CD4-positive, alpha-beta T cell (primary cell): ENCODE measurements around the gene ACTR5. TPM values are rescaled to one million over a fixed set of nuclear protein-coding genes. Genes with fewer than 3 reads are reported as not detected.

Source experiments
- ATAC-seq: fragments of 200-7000 bp; cut with Tn5 transposase; one replicate; pipeline ENCODE4 v1.10.0; 2022; ENCODE audit warnings: mild to moderate bottlenecking; ENCODE audit not compliant: poor library complexity
- CTCF ChIA-PET: fragments of 350-600 bp; sonication (Branson Sonifier 250); formaldehyde crosslinking; loops from one replicate; lab custom pipeline; 2021; ENCODE audit warnings: antibody characterized with exemption, inconsistent platforms; lab: Charles Lee
- POLR2A ChIA-PET: fragments of 350-600 bp; sonication (Branson Sonifier 250); formaldehyde crosslinking; loops from one replicate; lab custom pipeline; 2021; ENCODE audit warnings: antibody characterized with exemption, inconsistent platforms; lab: Charles Lee
- DNase-seq, 14 experiments: peaks; one replicate each; pipeline ENCODE4 v3.0.0-alpha.2; 2013 to 2020; ENCODE audit warnings: mixed read lengths in 2 of 14
- H3K27ac ChIP-seq, 2 donors: one replicate each; pipeline versions ENCODE4 v1.5.1 to v1.7.0; 2013; ENCODE audit warnings: low read length in 2 of 2, low read depth in 1 of 2, mild to moderate bottlenecking in 1 of 2
- H3K27me3 ChIP-seq, 2 experiments: 1 replicate in 1 of 2; 2 replicates in 1 of 2; pipeline versions ENCODE4 v1.6.1 to v1.7.0; 2013; ENCODE audit warnings: low read length in 2 of 2, control low read depth in 1 of 2, mild to moderate bottlenecking in 1 of 2, moderate library complexity in 1 of 2; ENCODE audit not compliant: insufficient read depth in 2 of 2, control insufficient read depth in 1 of 2
- H3K36me3 ChIP-seq: one replicate; pipeline ENCODE4 v1.6.1; 2013; ENCODE audit warnings: low read length, control low read depth; ENCODE audit not compliant: insufficient read depth
- H3K4me1 ChIP-seq: one replicate; pipeline ENCODE4 v1.6.1; 2013; ENCODE audit warnings: low read length, control low read depth; ENCODE audit not compliant: insufficient read depth
- H3K4me3 ChIP-seq: one replicate; pipeline ENCODE4 v1.5.1; 2013; ENCODE audit warnings: mild to moderate bottlenecking, low read length, moderate library complexity
- H3K9me3 ChIP-seq, 2 experiments: 1 replicate in 1 of 2; 2 replicates in 1 of 2; pipeline versions ENCODE4 v1.6.1 to v1.7.0; 2013; ENCODE audit warnings: low read length in 2 of 2, mild to moderate bottlenecking in 2 of 2, control low read depth in 1 of 2, moderate library complexity in 1 of 2; ENCODE audit not compliant: control insufficient read depth in 1 of 2, insufficient read depth in 1 of 2
- H3K27ac Mint-ChIP-seq: one replicate; pipeline ENCODE4 v1.8.0; 2020; ENCODE audit warnings: mixed read lengths
- H3K27me3 Mint-ChIP-seq: one replicate; pipeline ENCODE4 v1.8.0; 2021; ENCODE audit warnings: mixed read lengths
- H3K36me3 Mint-ChIP-seq: one replicate; pipeline ENCODE4 v1.8.0; 2021; ENCODE audit warnings: low read depth, mixed read lengths
- H3K4me1 Mint-ChIP-seq: one replicate; pipeline ENCODE4 v1.8.0; 2021; ENCODE audit warnings: low read depth, mixed read lengths
- H3K4me3 Mint-ChIP-seq: one replicate; pipeline ENCODE4 v1.8.0; 2020; ENCODE audit warnings: mild to moderate bottlenecking, mixed read lengths
- H3K9me3 Mint-ChIP-seq: one replicate; pipeline ENCODE4 v1.8.0; 2020; ENCODE audit warnings: mixed read lengths
- CTCF ChIP-seq: fragments of 200-600 bp; IDR thresholded peaks from one replicate; pipeline ENCODE4 v1.8.0; 2022; ENCODE audit warnings: antibody characterized with exemption, mild to moderate bottlenecking
- intact Hi-C, 2 experiments: fragments of 100-400 bp; cut with DNase I in 1 of 2; cut with micrococcal nuclease in 1 of 2; formaldehyde crosslinking; loops; one replicate each; pipeline versions ENCODE4 v1.15.1 to v1.9.0; 2023 to 2025; cut with DNase I, micrococcal nuclease
- total RNA-seq, 174 experiments: library from RNA in 2 of 174; stranded (reverse) in 2 of 174; gene quantifications; one replicate each; pipeline ENCODE4 v1.2.3 and lab custom pipeline; 2021 to 2026

Gene ACTR5
- total RNA-seq, 2 experiments from 2014 or later, result 11.1 to 11.9 TPM

GRCh38 chr20:38762174-38762573, 13.9 kb downstream of the ACTR5 start:
- Histone ChIP-seq H3K9me3 (no peaks in the 10 kb centered on the region), H3K4me3 (no peak overlapping the region), H3K4me1 (no peaks in the 10 kb centered on the region), H3K27me3 (no peaks in the 10 kb centered on the region), H3K36me3 (peaks cover 85% of the 10 kb centered on the region), H3K27ac (no peak overlapping the region)
- POLR2A ChIA-PET, result no interaction called here
- Mint-ChIP-seq H3K4me3 (no peak overlapping the region), H3K36me3 (peaks cover 95% of the 10 kb centered on the region), H3K4me1 (no peaks in the 10 kb centered on the region), H3K9me3 (no peaks in the 10 kb centered on the region), H3K27ac (no peak overlapping the region), H3K27me3 (no peaks in the 10 kb centered on the region)
- no peak for TF ChIP-seq CTCF
- DNase-seq (no peak), ATAC-seq (no peak)
- intact Hi-C loops, result no loop called here
- CTCF ChIA-PET, result interaction anchor here (1.0 kb wide), 1 partner anchor 129 kb away, joined by 4 read pairs; no protein-coding TSS in a partner anchor

- Mint-ChIP-seq H3K27me3 (no peaks in the 10 kb centered on the region), H3K36me3 (peaks cover 99% of the 10 kb centered on the region), H3K4me1 (no peaks in the 10 kb centered on the region), H3K27ac (no peak overlapping the region), H3K9me3 (no peaks in the 10 kb centered on the region), H3K4me3 (no peak overlapping the region)
- peaks cover 86% of the 10 kb centered on the region for H3K36me3 ChIP-seq
- no peaks in the 10 kb centered on the region for H3K27me3 ChIP-seq
- POLR2A ChIA-PET, result no interaction called here
- H3K27ac ChIP-seq, result no peak overlapping the region
- H3K9me3 ChIP-seq, result no peaks in the 10 kb centered on the region
- intact Hi-C loops, result no loop called here
- ATAC-seq (no peak), DNase-seq (no peak)
- TF ChIP-seq CTCF, result no peak
- H3K4me1 ChIP-seq, result no peaks in the 10 kb centered on the region
- CTCF ChIA-PET, result no interaction called here
- H3K4me3 ChIP-seq, result no peak overlapping the region
These were observed 15.4 kb downstream of the ACTR5 start for GRCh38 chr20:38763616-38764015.

GRCh38 chr20:38764567-38765318, 16.5 kb downstream of the ACTR5 start:
- intact Hi-C loops, result no loop called here
- ChIA-PET POLR2A (no interaction called here), CTCF (no interaction called here)
- H3K9me3 ChIP-seq, result no peaks in the 10 kb centered on the region
- no peak for TF ChIP-seq CTCF
- no peaks in the 10 kb centered on the region for H3K27me3 Mint-ChIP-seq
- H3K36me3 ChIP-seq, result peaks cover 84% of the 10 kb centered on the region
- H3K27ac ChIP-seq, result no peak overlapping the region
- H3K9me3 Mint-ChIP-seq, result no peaks in the 10 kb centered on the region
- H3K4me3 ChIP-seq, result no peak overlapping the region
- H3K4me1 Mint-ChIP-seq, result no peaks in the 10 kb centered on the region
- H3K4me3 Mint-ChIP-seq, result no peak overlapping the region
- peak in 6 of 14 experiments; percentile 3 to 25 (median 6) for DNase-seq
- H3K27ac Mint-ChIP-seq, result no peak overlapping the region
- H3K27me3 ChIP-seq, result no peaks in the 10 kb centered on the region
- no peak for ATAC-seq
- H3K36me3 Mint-ChIP-seq, result peaks cover 99% of the 10 kb centered on the region
- no peaks in the 10 kb centered on the region for H3K4me1 ChIP-seq
